Hepatocyte (in vitro differentiated cells): ENCODE results near the gene GORASP1. TPM values are rescaled to one million over a fixed set of nuclear protein-coding genes. Genes with fewer than 3 reads are reported as not detected.

Experiments used
- DNase-seq: peaks from one replicate; pipeline ENCODE4 v3.0.0-alpha.2; 2016; ENCODE audit warnings: low spot score
- H2AFZ ChIP-seq: fragments of 200-600 bp; sonication (generic); 2 replicates; pipeline ENCODE4 v1.6.0; 2016; ENCODE audit warnings: antibody characterized with exemption, mild to moderate bottlenecking
- H3K27ac ChIP-seq: fragments of 200-600 bp; sonication (generic); 2 replicates; pipeline ENCODE4 v1.5.1; 2016; ENCODE audit warnings: mild to moderate bottlenecking
- H3K27me3 ChIP-seq: fragments of 200-600 bp; sonication (generic); 2 replicates; pipeline ENCODE4 v1.6.1; 2016
- H3K36me3 ChIP-seq: fragments of 200-600 bp; sonication (generic); replicated peaks from 2 replicates; pipeline ENCODE4 v1.5.1; 2016; ENCODE audit warnings: low read depth; ENCODE audit not compliant: insufficient read depth
- H3K4me1 ChIP-seq: fragments of 200-600 bp; sonication (generic); 2 replicates; pipeline ENCODE4 v1.5.1; 2016; ENCODE audit warnings: mild to moderate bottlenecking, moderate library complexity; ENCODE audit not compliant: insufficient read depth
- H3K4me2 ChIP-seq: fragments of 200-600 bp; sonication (generic); 2 replicates; pipeline ENCODE4 v1.6.0; 2016
- H3K4me3 ChIP-seq: fragments of 200-600 bp; sonication (generic); 2 replicates; pipeline ENCODE4 v1.5.1; 2016; ENCODE audit warnings: mild to moderate bottlenecking
- H3K79me2 ChIP-seq: fragments of 200-600 bp; sonication (generic); 2 replicates; pipeline ENCODE4 v1.6.0; 2017; ENCODE audit warnings: mild to moderate bottlenecking
- H3K9me2 ChIP-seq: fragments of 200-600 bp; sonication (generic); replicated peaks from 2 replicates; pipeline ENCODE4 v1.6.0; 2017; ENCODE audit warnings: mild to moderate bottlenecking; ENCODE audit not compliant: insufficient read depth
- H3K9me3 ChIP-seq: fragments of 200-600 bp; sonication (generic); 2 replicates; pipeline ENCODE4 v1.5.1; 2016; ENCODE audit warnings: low read depth, mild to moderate bottlenecking
- H4K20me1 ChIP-seq: fragments of 200-600 bp; sonication (generic); 2 replicates; pipeline ENCODE4 v1.6.0; 2016; ENCODE audit warnings: mild to moderate bottlenecking; ENCODE audit not compliant: insufficient read depth, poor library complexity, severe bottlenecking
- EZH2 ChIP-seq: fragments of 200-600 bp; sonication (generic); IDR thresholded peaks from 2 replicates; pipeline ENCODE4 v1.6.1; 2016; ENCODE audit warnings: antibody characterized with exemption, mild to moderate bottlenecking, borderline replicate concordance
- EZH2phosphoT487 ChIP-seq: fragments of 200-600 bp; sonication (generic); IDR thresholded peaks from one replicate; pipeline ENCODE4 v1.6.1; 2018; ENCODE audit warnings: antibody characterized with exemption, mild to moderate bottlenecking, low read depth, moderate library complexity; ENCODE audit not compliant: unreplicated experiment, severe bottlenecking
- WGBS: methylation state at CpG from one replicate; pipeline ENCODE4 v1.1.6; 2016; ENCODE audit warnings: low lambda C conversion rate; ENCODE audit errors: missing lambda C conversion rate; 5-methylcytosine and 5-hydroxymethylcytosine counted together
- polyA plus RNA-seq: library from polyadenylated mRNA; unstranded; fragments of >200 nt; fragmentation: Nextera tagmentation; extraction: Ambion mirVana; gene quantifications from 2 replicates; pipeline ENCODE4 v1.2.1, GENCODE V29; 2016
- total RNA-seq: library from RNA; depleted of rRNA; stranded (reverse); fragments of >200 nt; gene quantifications from 2 replicates; pipeline ENCODE4 v1.2.3, GENCODE V29; 2014
- TF ChIP-seq, protein P1 (sequence below): fragments of 200-600 bp; sonication (generic); IDR thresholded peaks from 2 replicates; pipeline ENCODE4 v1.5.1; 2016; ENCODE audit warnings: antibody characterized with exemption, mild to moderate bottlenecking; ENCODE audit not compliant: poor library complexity

Gene GORASP1
- total and polyA plus RNA-seq, 2 experiments from 2014 or later: 48.6 to 49.0 TPM

DNA sequence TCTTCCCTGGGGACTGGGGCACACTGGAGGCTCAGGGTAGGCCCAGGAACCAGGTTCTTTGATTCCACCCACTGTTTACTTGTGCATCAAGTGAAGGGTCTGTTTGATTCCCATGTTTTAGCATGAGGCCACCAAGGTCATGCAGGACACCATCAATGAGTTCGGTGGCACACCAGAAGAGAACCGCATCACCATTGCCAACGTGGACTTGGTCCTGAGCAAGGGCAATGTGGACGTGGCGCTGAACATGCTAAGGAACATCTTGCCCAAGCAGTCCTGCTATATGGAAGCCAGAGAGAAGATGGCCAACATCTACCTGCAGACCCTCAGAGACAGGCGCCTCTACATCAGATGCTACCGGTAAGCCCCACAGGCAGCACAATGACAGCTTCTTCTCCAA lies 21.5 kb upstream of the GORASP1 start:
- Histone ChIP-seq H3K27ac (no peak overlapping the region), H3K27me3 (no peaks in the 10 kb centered on the region), H3K79me2 (no peaks in the 10 kb centered on the region), H3K4me1 (peaks cover 11% of the 10 kb centered on the region), H2AFZ (no peak overlapping the region), H3K9me2 (no peaks in the 10 kb centered on the region), H3K4me2 (no peak overlapping the region), H4K20me1 (no peaks in the 10 kb centered on the region), H3K36me3 (no peaks in the 10 kb centered on the region), H3K9me3 (no peaks in the 10 kb centered on the region), H3K4me3 (no peak overlapping the region)
- no peak for TF ChIP-seq EZH2phosphoT487
- TF ChIP-seq, protein P1, sequence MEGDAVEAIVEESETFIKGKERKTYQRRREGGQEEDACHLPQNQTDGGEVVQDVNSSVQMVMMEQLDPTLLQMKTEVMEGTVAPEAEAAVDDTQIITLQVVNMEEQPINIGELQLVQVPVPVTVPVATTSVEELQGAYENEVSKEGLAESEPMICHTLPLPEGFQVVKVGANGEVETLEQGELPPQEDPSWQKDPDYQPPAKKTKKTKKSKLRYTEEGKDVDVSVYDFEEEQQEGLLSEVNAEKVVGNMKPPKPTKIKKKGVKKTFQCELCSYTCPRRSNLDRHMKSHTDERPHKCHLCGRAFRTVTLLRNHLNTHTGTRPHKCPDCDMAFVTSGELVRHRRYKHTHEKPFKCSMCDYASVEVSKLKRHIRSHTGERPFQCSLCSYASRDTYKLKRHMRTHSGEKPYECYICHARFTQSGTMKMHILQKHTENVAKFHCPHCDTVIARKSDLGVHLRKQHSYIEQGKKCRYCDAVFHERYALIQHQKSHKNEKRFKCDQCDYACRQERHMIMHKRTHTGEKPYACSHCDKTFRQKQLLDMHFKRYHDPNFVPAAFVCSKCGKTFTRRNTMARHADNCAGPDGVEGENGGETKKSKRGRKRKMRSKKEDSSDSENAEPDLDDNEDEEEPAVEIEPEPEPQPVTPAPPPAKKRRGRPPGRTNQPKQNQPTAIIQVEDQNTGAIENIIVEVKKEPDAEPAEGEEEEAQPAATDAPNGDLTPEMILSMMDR: no peak
- no peak for TF ChIP-seq EZH2
- DNase-seq: no peak
- 95% methylated on average over 7 of the region's 7 CpGs for WGBS

DNA sequence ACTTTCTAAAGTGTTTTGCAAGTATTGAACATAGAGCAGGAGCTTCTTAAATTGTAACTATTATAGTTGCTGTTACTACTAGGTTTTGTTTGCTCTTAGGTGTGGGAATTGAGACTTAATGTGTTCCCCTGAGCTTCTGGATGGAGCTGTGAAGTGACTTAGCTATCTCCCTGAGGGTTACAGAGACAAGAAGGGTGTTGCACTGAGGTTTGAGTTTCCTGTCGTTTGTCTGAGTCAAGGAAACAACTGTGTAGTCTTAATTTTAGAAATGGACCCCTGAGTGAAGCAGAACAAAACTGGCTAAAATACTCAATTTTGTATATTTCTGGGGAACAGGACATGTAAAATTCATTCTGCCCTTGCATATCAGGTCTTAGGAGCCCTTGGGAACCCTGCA lies 20.5 kb upstream of the GORASP1 start:
- H2AFZ ChIP-seq: no peak overlapping the region
- WGBS: 66% methylated on average over 1 of the region's 1 CpG
- peaks cover 11% of the 10 kb centered on the region for H3K4me1 ChIP-seq
- no peak for TF ChIP-seq EZH2
- no peaks in the 10 kb centered on the region for H3K9me3 ChIP-seq
- no peak overlapping the region for H3K4me2 ChIP-seq
- no peaks in the 10 kb centered on the region for H3K79me2 ChIP-seq
- DNase-seq: no peak
- no peaks in the 10 kb centered on the region for H3K9me2 ChIP-seq
- H3K4me3 ChIP-seq: no peak overlapping the region
- H3K27ac ChIP-seq: no peak overlapping the region
- no peaks in the 10 kb centered on the region for H4K20me1 ChIP-seq
- H3K36me3 ChIP-seq: no peaks in the 10 kb centered on the region
- no peaks in the 10 kb centered on the region for H3K27me3 ChIP-seq

- no peak overlapping the region for H2AFZ ChIP-seq
- WGBS: 89% methylated on average over 7 of the region's 7 CpGs
These were observed 20.0 kb upstream of the GORASP1 start for GRCh38 chr3:39127269-39127907.

GRCh38 chr3:39126532-39127071 lies 19.2 kb upstream of the GORASP1 start:
- H3K79me2 ChIP-seq: no peaks in the 10 kb centered on the region
- no peak for TF ChIP-seq EZH2
- TF ChIP-seq, protein P1: peak; percentile 67
- WGBS: 54% methylated on average over 5 of the region's 6 CpGs
- H3K4me2 ChIP-seq: no peak overlapping the region
- H3K9me3 ChIP-seq: no peaks in the 10 kb centered on the region
- no peak overlapping the region for H3K4me3 ChIP-seq
- H3K9me2 ChIP-seq: no peaks in the 10 kb centered on the region
- H3K4me1 ChIP-seq: peaks cover 11% of the 10 kb centered on the region
- DNase-seq: peak; percentile 59
- peak overlapping the region; percentile 83 for H3K27ac ChIP-seq
- no peaks in the 10 kb centered on the region for H3K27me3 ChIP-seq
- H3K36me3 ChIP-seq: no peaks in the 10 kb centered on the region
- H2AFZ ChIP-seq: no peak overlapping the region
- no peaks in the 10 kb centered on the region for H4K20me1 ChIP-seq

More at GRCh38 chr3:39127269-39127907, 20.0 kb upstream of the GORASP1 start:
- no peak overlapping the region for H3K4me3 ChIP-seq
- no peaks in the 10 kb centered on the region for H3K9me3 ChIP-seq
- H3K4me1 ChIP-seq: peaks cover 11% of the 10 kb centered on the region
- H3K27me3 ChIP-seq: no peaks in the 10 kb centered on the region
- no peaks in the 10 kb centered on the region for H3K9me2 ChIP-seq
- TF ChIP-seq, protein P1: no peak
- TF ChIP-seq EZH2phosphoT487 (no peak), EZH2 (no peak)
- no peaks in the 10 kb centered on the region for H3K36me3 ChIP-seq
- H3K79me2 ChIP-seq: no peaks in the 10 kb centered on the region
- DNase-seq: no peak
- no peaks in the 10 kb centered on the region for H4K20me1 ChIP-seq
- H3K27ac ChIP-seq: no peak overlapping the region
- no peak overlapping the region for H3K4me2 ChIP-seq
